Measurements from ENCODE around the gene METTL27.
A peak's percentile ranks its signal among the peaks of the same experiment; 100 is the strongest.
"Not testable (repeated sequence)": the region's sequence is repeated elsewhere in the genome, so short reads cannot be mapped to it uniquely, and the experiment has no call there.

The METTL27 gene, protein sequence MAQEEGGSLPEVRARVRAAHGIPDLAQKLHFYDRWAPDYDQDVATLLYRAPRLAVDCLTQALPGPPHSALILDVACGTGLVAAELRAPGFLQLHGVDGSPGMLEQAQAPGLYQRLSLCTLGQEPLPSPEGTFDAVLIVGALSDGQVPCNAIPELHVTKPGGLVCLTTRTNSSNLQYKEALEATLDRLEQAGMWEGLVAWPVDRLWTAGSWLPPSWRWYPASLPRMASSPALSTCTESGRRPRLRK

DNA sequence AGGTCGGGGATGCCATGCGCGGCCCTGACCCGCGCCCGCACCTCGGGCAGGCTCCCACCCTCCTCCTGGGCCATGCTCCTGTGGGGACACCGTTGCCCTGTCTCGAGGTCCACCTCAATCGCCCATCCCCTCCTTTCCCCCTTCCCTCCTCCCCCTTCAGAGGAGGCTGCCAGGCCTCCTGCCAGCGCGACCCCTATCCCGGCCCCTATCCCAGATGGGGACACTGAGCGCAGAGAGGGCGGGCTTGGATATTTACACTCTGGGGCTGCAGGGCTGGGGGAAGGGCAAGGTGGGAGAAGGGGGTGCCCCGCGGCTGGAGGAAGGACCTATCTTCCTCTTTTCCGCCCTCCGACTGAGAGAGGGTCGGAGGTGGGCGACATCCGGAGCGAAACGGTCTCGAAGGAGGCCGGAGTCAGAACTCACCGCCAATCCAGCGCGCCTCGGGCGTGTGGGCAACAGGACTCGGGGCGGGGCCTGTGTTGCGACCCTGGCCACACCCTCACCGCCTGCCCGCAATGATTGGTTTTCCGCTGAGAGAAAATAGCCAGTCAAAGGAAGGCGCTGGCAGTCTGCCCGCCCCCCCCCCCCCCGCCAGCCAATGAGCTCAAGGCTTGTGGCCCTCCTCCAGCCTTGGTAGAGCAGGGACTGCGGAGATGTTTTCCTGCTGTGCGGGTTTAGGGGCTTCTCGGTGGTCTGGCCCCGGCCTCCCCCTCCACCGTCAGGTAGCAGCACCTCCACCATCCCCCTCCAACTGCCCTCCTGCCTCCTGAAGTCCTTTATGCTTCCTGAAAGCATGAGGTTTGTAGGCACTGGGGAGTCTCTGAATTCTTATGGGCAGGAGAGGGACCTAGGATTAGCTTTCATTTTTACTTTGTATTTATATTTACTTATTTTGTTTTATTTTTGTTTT, at the start of gene METTL27:
Gene METTL27 (minus strand): TSS at position 450 of the 910 bp plus-strand sequence. CDS start 376 bp downstream, at position 74.
- in situ Hi-C loops (cut with HindIII; ENCODE audit: low pct_unique_long_range_greater_than_20kb, low sequenced_read_pairs), result no loop called here
- DNase-seq (ENCODE audit: low read depth in 1 of 2, low spot score in 1 of 2), result peak; percentile 97
- TF ChIP-seq JUND (IDR thresholded peaks at IDR 0.05; ENCODE audit: low read depth), result no peak

DNA sequence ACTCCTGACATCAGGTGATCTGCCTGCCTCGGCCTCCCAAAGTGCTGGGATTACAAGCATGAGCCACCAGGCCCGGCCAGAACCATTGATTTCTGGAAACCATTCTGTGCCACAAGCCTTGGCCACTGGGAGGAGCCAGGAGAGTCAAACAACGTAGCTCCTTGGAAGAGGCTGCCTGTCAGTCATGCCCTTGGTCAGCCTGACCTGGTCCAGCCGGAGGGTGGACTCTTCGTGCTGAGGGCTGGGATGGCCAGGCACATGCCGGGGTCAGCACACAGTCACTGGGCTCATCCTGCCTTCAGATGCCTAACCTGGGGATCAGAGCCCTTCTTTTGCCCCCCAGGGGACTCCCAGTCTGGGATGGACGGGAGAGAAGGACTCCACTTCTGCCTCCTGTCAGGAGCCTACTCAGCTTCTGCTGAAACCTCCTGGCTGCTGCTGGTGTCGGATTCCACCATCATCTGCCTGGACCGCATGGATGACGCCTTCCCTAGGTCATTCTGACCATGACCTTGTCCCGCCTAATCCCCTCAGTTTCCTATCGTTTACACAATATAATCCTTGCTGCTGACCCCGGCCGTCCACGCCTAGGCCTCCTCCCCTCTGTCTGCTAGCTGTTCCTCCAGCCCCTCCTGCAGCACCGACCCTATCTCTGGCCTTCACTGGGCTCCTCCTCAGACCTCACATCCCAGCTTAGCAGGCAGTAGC, 49.0 kb upstream of the METTL27 start:
- peak; percentile 79 to 85 for DNase-seq (ENCODE audit: low read depth in 1 of 2, low spot score in 1 of 2)
- in situ Hi-C loops (cut with HindIII; ENCODE audit: low pct_unique_long_range_greater_than_20kb, low sequenced_read_pairs), result no loop called here
- TF ChIP-seq JUND (IDR thresholded peaks at IDR 0.05; ENCODE audit: low read depth), result no peak

DNA sequence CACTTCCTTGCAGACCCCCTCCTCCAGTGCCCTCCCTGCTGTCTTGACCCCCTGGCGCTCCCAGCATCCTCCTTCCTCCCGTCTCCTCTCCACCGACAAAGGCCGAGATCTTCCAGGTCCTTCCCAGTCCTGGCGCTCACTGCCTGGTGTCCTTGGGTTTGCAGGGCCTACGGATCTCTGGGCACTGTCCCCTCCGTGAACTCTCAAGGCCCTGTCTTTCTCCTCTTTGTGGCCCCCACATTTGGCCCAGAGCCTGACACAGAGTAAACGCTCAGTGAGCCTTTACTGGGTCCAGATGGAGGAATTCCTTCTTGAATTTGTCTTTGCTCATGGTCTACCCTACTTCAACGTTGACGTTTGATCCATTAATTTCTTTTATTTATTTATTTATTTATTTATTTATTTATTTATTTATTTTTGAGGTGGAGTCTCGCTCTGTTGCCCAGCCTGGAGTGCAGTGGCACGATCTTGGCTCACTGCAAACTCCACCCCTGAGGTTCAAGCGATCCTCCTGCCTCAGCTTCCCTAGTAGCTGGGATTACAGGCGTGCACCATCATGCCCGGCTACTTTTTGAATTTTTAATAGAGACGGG, 48.3 kb upstream of the METTL27 start:
- no peak for DNase-seq (ENCODE audit: low read depth in 1 of 2, low spot score in 1 of 2)
- in situ Hi-C loops (cut with HindIII; ENCODE audit: low pct_unique_long_range_greater_than_20kb, low sequenced_read_pairs), result no loop called here
- TF ChIP-seq JUND (IDR thresholded peaks at IDR 0.05; ENCODE audit: low read depth), result no peak

DNA sequence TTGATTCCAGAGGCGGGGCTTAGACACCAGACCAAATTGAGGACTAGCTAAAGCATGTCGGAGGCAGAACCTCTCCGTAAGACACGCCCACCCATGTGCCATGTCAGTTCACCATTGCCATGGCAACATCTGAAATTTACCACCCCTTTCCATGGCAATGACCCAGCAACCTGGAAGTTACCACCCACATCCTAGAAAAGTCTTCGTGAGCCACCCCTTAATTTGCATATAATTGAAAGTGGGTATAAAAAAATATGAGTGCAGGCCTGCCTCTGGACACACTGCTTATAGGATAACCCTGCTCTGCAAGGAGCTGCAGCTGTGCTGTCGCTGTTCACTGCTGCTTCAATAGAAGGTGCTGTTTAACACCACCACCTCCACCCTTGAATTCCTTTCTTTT, 46.6 kb upstream of the METTL27 start:
- in situ Hi-C loops (cut with HindIII; ENCODE audit: low pct_unique_long_range_greater_than_20kb, low sequenced_read_pairs), result no loop called here
- DNase-seq (ENCODE audit: low read depth in 1 of 2, low spot score in 1 of 2), result peak in 1 of 2 experiments; percentile 72
- no peak for TF ChIP-seq JUND (IDR thresholded peaks at IDR 0.05; ENCODE audit: low read depth)

DNA sequence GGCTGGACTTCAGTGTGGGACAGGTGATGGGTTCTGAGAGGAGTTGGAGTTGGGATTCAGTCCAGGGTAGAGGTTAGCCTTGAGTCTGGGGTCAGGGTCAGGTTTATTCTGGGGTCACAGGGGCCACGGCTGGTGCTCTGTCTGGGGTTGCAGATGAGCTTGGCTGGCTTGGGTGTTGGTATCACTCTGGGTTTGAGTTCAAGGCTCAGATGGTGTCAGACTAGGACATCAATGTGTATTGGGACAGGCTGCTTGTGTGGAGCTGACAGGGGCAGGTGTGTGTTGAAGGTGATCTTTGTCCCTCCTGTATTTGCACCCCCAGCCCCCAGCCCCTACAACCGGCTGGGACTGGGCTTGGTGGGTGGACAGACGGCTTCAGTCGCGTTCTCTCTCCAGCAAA, 45.4 kb upstream of the METTL27 start:
- no peak for DNase-seq (ENCODE audit: low read depth in 1 of 2, low spot score in 1 of 2)
- in situ Hi-C loops (cut with HindIII; ENCODE audit: low pct_unique_long_range_greater_than_20kb, low sequenced_read_pairs), result no loop called here
- TF ChIP-seq JUND (IDR thresholded peaks at IDR 0.05; ENCODE audit: low read depth), result no peak

DNA sequence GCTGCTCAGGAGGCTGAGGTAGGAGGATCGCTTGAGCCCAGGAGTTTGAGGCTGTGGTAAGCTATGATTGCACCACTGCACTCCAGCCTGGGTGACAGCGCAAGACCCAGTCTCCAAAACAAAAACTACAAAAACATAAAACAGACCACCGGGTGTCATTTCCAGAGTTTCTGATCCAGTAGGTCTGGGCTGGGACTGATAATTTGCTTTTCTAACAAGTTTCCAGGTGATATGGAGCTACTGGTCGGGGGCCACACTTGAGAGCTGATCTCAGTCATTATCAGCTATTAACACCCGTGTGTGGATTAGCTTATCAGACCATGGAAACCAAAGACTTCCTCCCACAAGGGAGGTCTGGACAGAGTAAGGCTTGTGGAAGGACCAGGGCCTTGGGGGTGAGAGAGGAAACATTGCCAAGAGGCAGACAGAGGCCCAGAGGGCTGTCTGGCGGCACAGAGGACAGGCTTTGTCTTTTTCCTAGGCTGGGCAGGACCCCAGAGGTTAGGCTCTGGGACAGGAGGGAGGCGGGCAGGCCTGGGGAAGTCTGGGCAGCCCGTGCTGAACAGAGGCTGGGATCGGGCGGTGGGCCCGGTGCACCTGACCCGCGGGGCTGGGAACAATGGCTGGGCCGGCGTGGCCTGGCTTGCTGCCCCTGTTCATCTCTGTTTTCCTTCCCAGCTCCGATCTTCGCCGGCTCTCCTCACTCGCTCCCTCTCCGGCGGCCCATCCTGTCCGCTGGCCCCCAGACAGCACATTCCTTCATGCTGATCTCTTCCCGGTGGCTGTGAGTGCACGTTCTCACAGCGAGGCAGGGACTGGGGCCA, 43.9 kb upstream of the METTL27 start:
- no peak for TF ChIP-seq JUND (IDR thresholded peaks at IDR 0.05; ENCODE audit: low read depth)
- in situ Hi-C loops (cut with HindIII; ENCODE audit: low pct_unique_long_range_greater_than_20kb, low sequenced_read_pairs), result no loop called here
- DNase-seq (ENCODE audit: low read depth in 1 of 2, low spot score in 1 of 2), result no peak

DNA sequence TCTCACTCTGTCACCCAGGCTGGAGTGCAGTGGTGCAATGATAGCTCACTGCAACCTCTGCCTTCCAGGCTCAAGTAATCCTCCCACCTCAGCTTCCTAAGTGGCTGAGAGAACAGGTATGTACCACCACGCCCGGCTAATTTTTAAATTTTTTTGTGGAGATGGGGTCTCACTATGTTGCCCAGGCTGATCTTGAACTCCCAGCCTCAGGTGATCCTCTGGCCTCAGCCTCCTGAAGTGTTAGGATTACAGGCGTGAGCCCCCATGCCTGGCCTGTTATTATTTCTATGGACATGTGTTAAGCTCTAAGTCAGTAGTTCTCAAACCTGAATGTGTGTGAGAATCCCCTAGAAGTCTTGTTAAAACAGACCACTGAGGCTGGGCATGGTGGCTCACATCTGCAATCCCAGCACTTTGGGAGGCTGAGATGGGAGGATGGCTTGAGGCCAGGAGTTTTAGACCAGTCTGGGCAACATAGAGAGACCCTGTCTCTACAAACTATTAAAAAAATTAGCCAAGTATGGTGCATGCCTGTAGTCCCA, 43.2 kb upstream of the METTL27 start:
- no peak for DNase-seq (ENCODE audit: low read depth in 1 of 2, low spot score in 1 of 2)
- in situ Hi-C loops (cut with HindIII; ENCODE audit: low pct_unique_long_range_greater_than_20kb, low sequenced_read_pairs), result no loop called here
- no peak for TF ChIP-seq JUND (IDR thresholded peaks at IDR 0.05; ENCODE audit: low read depth)

DNA sequence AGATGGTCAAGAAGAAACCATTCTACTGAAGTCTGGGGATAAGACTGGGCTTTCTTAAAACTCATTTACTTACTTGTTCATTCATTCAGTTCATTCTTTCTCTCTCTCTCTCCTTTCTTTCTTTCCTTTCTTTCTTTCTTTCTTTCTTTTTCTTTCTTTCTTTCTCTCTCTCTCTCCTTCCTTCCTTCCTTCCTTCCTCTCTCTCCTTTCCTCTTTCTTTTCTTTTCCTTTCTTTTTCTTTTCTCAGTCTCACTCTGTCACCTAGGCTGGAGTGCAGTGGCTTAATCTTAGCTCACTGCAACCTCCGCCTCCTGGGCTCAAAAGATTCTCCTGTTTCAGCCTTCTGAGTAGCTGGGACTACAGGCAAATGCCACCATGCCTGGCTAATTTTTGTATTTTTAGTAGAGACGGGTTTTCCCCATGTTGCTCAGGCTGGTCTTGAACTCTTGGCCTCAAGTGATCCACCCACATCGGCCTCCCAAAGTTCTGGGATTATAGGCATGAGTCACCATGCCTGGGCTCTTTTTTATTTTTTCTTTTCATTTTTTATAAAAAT, 42.6 kb upstream of the METTL27 start:
- DNase-seq (ENCODE audit: low read depth in 1 of 2, low spot score in 1 of 2); in situ Hi-C loops (cut with HindIII; ENCODE audit: low pct_unique_long_range_greater_than_20kb, low sequenced_read_pairs): not testable (repeated sequence)

DNA sequence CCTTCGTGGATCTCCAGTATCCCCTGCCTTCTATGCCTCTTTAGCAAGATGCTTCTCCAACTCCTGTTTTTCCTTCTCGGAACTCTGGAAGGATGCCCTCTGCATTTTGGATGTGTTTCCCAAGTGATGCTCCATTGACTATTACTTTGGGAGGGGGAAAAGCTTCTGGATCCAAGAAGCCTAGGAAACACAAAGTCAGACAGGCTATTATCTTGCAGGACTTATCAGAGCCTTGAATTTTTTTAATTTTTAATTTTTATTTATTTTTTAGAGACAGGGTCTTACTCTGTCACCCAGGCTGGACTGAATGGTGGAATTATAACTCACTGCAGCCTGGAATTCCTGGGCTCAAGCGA, 39.7 kb upstream of the METTL27 start:
- DNase-seq (ENCODE audit: low read depth in 1 of 2, low spot score in 1 of 2), result no peak
- in situ Hi-C loops (cut with HindIII; ENCODE audit: low pct_unique_long_range_greater_than_20kb, low sequenced_read_pairs), result no loop called here
- TF ChIP-seq JUND (IDR thresholded peaks at IDR 0.05; ENCODE audit: low read depth), result no peak

DNA sequence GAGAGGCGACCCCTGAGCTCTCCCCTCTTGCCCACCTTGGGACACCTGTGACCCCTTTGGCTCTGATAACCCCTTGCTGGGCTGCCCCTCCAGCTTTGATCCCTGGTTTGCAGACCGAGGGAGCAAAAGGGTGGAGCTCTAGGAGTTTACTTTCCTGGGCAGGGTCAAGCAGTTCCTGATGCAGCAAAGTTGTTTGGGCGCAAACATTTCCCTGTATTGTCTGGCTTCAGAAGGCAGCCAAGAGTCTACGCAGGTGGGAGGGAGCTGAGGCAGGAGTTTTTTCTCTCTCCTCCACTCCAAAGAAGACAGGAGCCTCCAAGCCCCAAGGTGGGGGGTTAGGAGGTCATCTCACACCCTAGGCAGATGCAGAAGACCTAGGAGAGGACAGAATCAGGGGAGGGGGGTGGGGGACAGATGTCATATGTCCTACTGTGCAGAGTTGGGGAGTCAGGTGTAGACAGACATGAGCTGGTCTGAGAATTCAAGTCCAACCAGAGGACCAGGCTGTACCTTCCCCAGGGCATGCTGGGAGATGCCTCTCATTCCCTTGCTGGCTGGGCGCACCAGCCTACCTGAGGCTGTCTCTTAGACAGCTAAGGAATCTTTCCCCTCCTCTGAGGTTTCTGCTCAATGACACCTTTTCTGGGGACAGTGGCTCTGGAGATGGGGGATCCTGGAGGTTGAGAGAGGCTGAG, 39.2 kb upstream of the METTL27 start:
- peak in 1 of 2 experiments; percentile 52 for DNase-seq (ENCODE audit: low read depth in 1 of 2, low spot score in 1 of 2)
- in situ Hi-C loops (cut with HindIII; ENCODE audit: low pct_unique_long_range_greater_than_20kb, low sequenced_read_pairs), result no loop called here
- TF ChIP-seq JUND (IDR thresholded peaks at IDR 0.05; ENCODE audit: low read depth), result no peak
